ES-I3 (cell line): ENCODE data around the gene TMOD4.

Experiments
- H3K36me3 ChIP-seq: 2 replicates; pipeline ENCODE4 v1.6.1; 2013; ENCODE audit warnings: mild to moderate bottlenecking, low read length, control low read depth, moderate library complexity; ENCODE audit not compliant: insufficient read depth
- H3K4me1 ChIP-seq: 2 replicates; pipeline ENCODE4 v1.6.1; 2013; ENCODE audit warnings: mild to moderate bottlenecking, control low read depth, low read length; ENCODE audit not compliant: insufficient read depth
- H3K9ac ChIP-seq: 2 replicates; pipeline ENCODE4 v1.6.1; 2013; ENCODE audit warnings: low read depth, mild to moderate bottlenecking, low read length, moderate library complexity
- H3K9me3 ChIP-seq: 2 replicates; pipeline ENCODE4 v1.6.1; 2013; ENCODE audit warnings: mild to moderate bottlenecking, low read length, moderate library complexity; ENCODE audit not compliant: control insufficient read depth, insufficient read depth

Gene TMOD4

GRCh38 chr1:151143057-151143435 lies 32.7 kb downstream of the TMOD4 start:
- peaks cover 29% of the 10 kb centered on the region for H3K4me1 ChIP-seq
- no peaks in the 10 kb centered on the region for H3K9me3 ChIP-seq
- H3K36me3 ChIP-seq = no peaks in the 10 kb centered on the region
- no peak overlapping the region for H3K9ac ChIP-seq

- Histone ChIP-seq H3K9me3 (no peaks in the 10 kb centered on the region), H3K36me3 (no peaks in the 10 kb centered on the region), H3K4me1 (peaks cover 29% of the 10 kb centered on the region), H3K9ac (no peak overlapping the region)
These were observed 33.2 kb downstream of the TMOD4 start for GRCh38 chr1:151142411-151143056.

GRCh38 chr1:151137789-151138188 lies 38.0 kb downstream of the TMOD4 start:
- H3K4me1 ChIP-seq = peaks cover 6% of the 10 kb centered on the region; the same call in 1 of the 2 replicates
- no peaks in the 10 kb centered on the region; the same call in 1 of the 2 replicates for H3K36me3 ChIP-seq
- H3K9ac ChIP-seq = no peak overlapping the region
- no peaks in the 10 kb centered on the region for H3K9me3 ChIP-seq

- no peaks in the 10 kb centered on the region; the same call in 1 of the 2 replicates for H3K36me3 ChIP-seq
- H3K9me3 ChIP-seq = no peaks in the 10 kb centered on the region
- H3K9ac ChIP-seq = no peak overlapping the region
- H3K4me1 ChIP-seq = peaks cover 5% of the 10 kb centered on the region; the same call in 1 of the 2 replicates
These were observed 40.1 kb downstream of the TMOD4 start for GRCh38 chr1:151135433-151136385.

- peaks cover 6% of the 10 kb centered on the region; the same call in 1 of the 2 replicates for H3K4me1 ChIP-seq
- H3K9me3 ChIP-seq = no peaks in the 10 kb centered on the region
- H3K36me3 ChIP-seq = no peaks in the 10 kb centered on the region; the same call in 1 of the 2 replicates
- no peak overlapping the region for H3K9ac ChIP-seq
These were observed 40.8 kb downstream of the TMOD4 start for GRCh38 chr1:151134991-151135390.

GRCh38 chr1:151134396-151134795 lies 41.4 kb downstream of the TMOD4 start:
- peaks cover 6% of the 10 kb centered on the region; the same call in 1 of the 2 replicates for H3K4me1 ChIP-seq
- no peaks in the 10 kb centered on the region for H3K9me3 ChIP-seq
- H3K36me3 ChIP-seq = no peaks in the 10 kb centered on the region; the same call in 1 of the 2 replicates
- H3K9ac ChIP-seq = no peak overlapping the region

- H3K36me3 ChIP-seq = no peaks in the 10 kb centered on the region; the same call in 1 of the 2 replicates
- H3K4me1 ChIP-seq = peaks cover 6% of the 10 kb centered on the region; the same call in 1 of the 2 replicates
- H3K9ac ChIP-seq = peak overlapping the region; percentile 77
- no peaks in the 10 kb centered on the region for H3K9me3 ChIP-seq
These were observed 42.6 kb downstream of the TMOD4 start for GRCh38 chr1:151133018-151133806.

- Histone ChIP-seq H3K9me3 (no peaks in the 10 kb centered on the region), H3K36me3 (no peaks in the 10 kb centered on the region; the same call in 1 of the 2 replicates), H3K4me1 (peaks cover 6% of the 10 kb centered on the region; the same call in 1 of the 2 replicates), H3K9ac (peak overlapping the region; percentile 77)
These were observed 43.3 kb downstream of the TMOD4 start for GRCh38 chr1:151132335-151133017.

GRCh38 chr1:151131701-151132334 lies 44.0 kb downstream of the TMOD4 start:
- peaks cover 6% of the 10 kb centered on the region; the same call in 1 of the 2 replicates for H3K4me1 ChIP-seq
- H3K9ac ChIP-seq = peak overlapping the region; percentile 77
- no peaks in the 10 kb centered on the region; the same call in 1 of the 2 replicates for H3K36me3 ChIP-seq
- no peaks in the 10 kb centered on the region for H3K9me3 ChIP-seq

- Histone ChIP-seq H3K9me3 (no peaks in the 10 kb centered on the region), H3K4me1 (peaks cover 7% of the 10 kb centered on the region), H3K36me3 (no peaks in the 10 kb centered on the region; the same call in 1 of the 2 replicates), H3K9ac (peak overlapping the region; percentile 77)
These were observed 44.7 kb downstream of the TMOD4 start for GRCh38 chr1:151130987-151131586.

GRCh38 chr1:151128800-151129199 lies 47.0 kb downstream of the TMOD4 start:
- no peaks in the 10 kb centered on the region for H3K9me3 ChIP-seq
- no peak overlapping the region for H3K9ac ChIP-seq
- H3K36me3 ChIP-seq = no peaks in the 10 kb centered on the region
- peaks cover 19% of the 10 kb centered on the region for H3K4me1 ChIP-seq

GRCh38 chr1:151124763-151125403 lies 50.9 kb downstream of the TMOD4 start:
- H3K4me1 ChIP-seq = peaks cover 13% of the 10 kb centered on the region
- H3K36me3 ChIP-seq = no peaks in the 10 kb centered on the region
- no peaks in the 10 kb centered on the region for H3K9me3 ChIP-seq
- no peak overlapping the region for H3K9ac ChIP-seq
